GM23338 (cell line): Measurements from ENCODE around the gene ZNF256. TPM values are rescaled to one million over a fixed set of nuclear protein-coding genes. Genes with fewer than 3 reads are reported as not detected.
"Not testable (repeated sequence)": the region's sequence is repeated elsewhere in the genome, so short reads cannot be mapped to it uniquely, and the experiment has no call there.

Experiments
- ATAC-seq: fragments of 200-7000 bp; cut with Tn5 transposase; 3 replicates; pipeline ENCODE4 v1.9.1; 2020
- DNase-seq: peaks from one replicate; pipeline ENCODE4 v3.0.0-alpha.2; 2015; ENCODE audit warnings: low spot score
- H2AFZ ChIP-seq: fragments of 200-600 bp; sonication (generic); 2 replicates; pipeline ENCODE4 v1.8.0; 2016; ENCODE audit warnings: antibody characterized with exemption, mild to moderate bottlenecking, moderate library complexity
- H3F3A ChIP-seq: fragments of 200-600 bp; sonication (generic); replicated peaks from 2 replicates; pipeline ENCODE4 v1.8.0; 2017; ENCODE audit warnings: antibody characterized with exemption, mixed run types, low read depth
- H3K27ac ChIP-seq: fragments of 200-600 bp; sonication (generic); 2 replicates; pipeline ENCODE4 v1.6.1; 2016; ENCODE audit warnings: low read depth
- H3K27me3 ChIP-seq: fragments of 200-600 bp; sonication (generic); 2 replicates; pipeline ENCODE4 v1.8.0; 2016; ENCODE audit warnings: mild to moderate bottlenecking, mixed run types, moderate library complexity; ENCODE audit not compliant: insufficient read depth
- H3K36me3 ChIP-seq: fragments of 200-600 bp; sonication (generic); 2 replicates; pipeline ENCODE4 v1.8.0; 2016; ENCODE audit warnings: mild to moderate bottlenecking; ENCODE audit not compliant: insufficient read depth
- H3K4me1 ChIP-seq: fragments of 200-600 bp; sonication (generic); 2 replicates; pipeline ENCODE4 v1.8.0; 2016; ENCODE audit warnings: mild to moderate bottlenecking, moderate library complexity; ENCODE audit not compliant: insufficient read depth
- H3K4me2 ChIP-seq: fragments of 200-600 bp; sonication (generic); 2 replicates; pipeline ENCODE4 v1.7.1; 2017; ENCODE audit warnings: mixed run types
- H3K4me3 ChIP-seq: fragments of 200-600 bp; sonication (generic); 2 replicates; pipeline ENCODE4 v1.6.1; 2016; ENCODE audit warnings: mixed run types
- H3K79me2 ChIP-seq: fragments of 200-600 bp; sonication (generic); replicated peaks from 2 replicates; pipeline ENCODE4 v1.8.0; 2017; ENCODE audit warnings: mild to moderate bottlenecking; ENCODE audit not compliant: insufficient read depth
- H3K9me2 ChIP-seq: fragments of 200-600 bp; sonication (generic); 2 replicates; pipeline ENCODE4 v1.8.0; 2017; ENCODE audit not compliant: insufficient read depth
- H4K20me1 ChIP-seq: fragments of 200-600 bp; sonication (generic); replicated peaks from 2 replicates; pipeline ENCODE4 v1.8.0; 2017; ENCODE audit warnings: mild to moderate bottlenecking; ENCODE audit not compliant: insufficient read depth
- H3K27ac Mint-ChIP-seq: 2 replicates; pipeline ENCODE4 v1.8.0; 2020; ENCODE audit warnings: inconsistent platforms, mild to moderate bottlenecking, moderate library complexity, mixed read lengths
- H3K27me3 Mint-ChIP-seq: 3 replicates; pipeline ENCODE4 v1.8.0; 2022; ENCODE audit warnings: low read depth, mild to moderate bottlenecking, moderate library complexity, mixed read lengths, inconsistent platforms; ENCODE audit not compliant: insufficient read depth, poor library complexity
- H3K36me3 Mint-ChIP-seq: 3 replicates; pipeline ENCODE4 v1.8.0; 2021; ENCODE audit warnings: low read depth, mild to moderate bottlenecking, inconsistent platforms, moderate library complexity, mixed read lengths
- H3K4me1 Mint-ChIP-seq: 3 replicates; pipeline ENCODE4 v1.8.0; 2020; ENCODE audit warnings: mild to moderate bottlenecking, inconsistent platforms, mixed read lengths
- H3K4me3 Mint-ChIP-seq: 3 replicates; pipeline ENCODE4 v1.8.0; 2021; ENCODE audit warnings: moderate library complexity, mild to moderate bottlenecking, inconsistent platforms, mixed read lengths
- H3K9me3 Mint-ChIP-seq: 3 replicates; pipeline ENCODE4 v1.8.0; 2020; ENCODE audit warnings: moderate library complexity, mild to moderate bottlenecking, inconsistent platforms, mixed read lengths
- CREB1 ChIP-seq: fragments of 250-450 bp; sonication (Bioruptor Pico); IDR thresholded peaks from 2 replicates; pipeline ENCODE4 v1.5.0; 2020; ENCODE audit warnings: low read depth, mild to moderate bottlenecking, moderate library complexity
- CTCF ChIP-seq, 2 experiments: fragments of 200-600 bp in 1 of 2; sonication (generic) in 1 of 2; conservative IDR thresholded peaks; 2 replicates each; pipeline versions ENCODE4 v1.5.1 to v1.6.1; 2016 to 2017; ENCODE audit warnings: antibody characterized with exemption in 2 of 2, low read depth in 2 of 2, mild to moderate bottlenecking in 2 of 2, moderate library complexity in 1 of 2
- EZH2 ChIP-seq: fragments of 200-600 bp; sonication (generic); IDR thresholded peaks from one replicate; pipeline ENCODE4 v1.8.0; 2017; ENCODE audit warnings: antibody characterized with exemption, mild to moderate bottlenecking, low read depth; ENCODE audit not compliant: unreplicated experiment
- POLR2AphosphoS5 ChIP-seq: IDR thresholded peaks from 2 replicates; pipeline ENCODE4 v1.6.1; 2016; ENCODE audit warnings: antibody characterized with exemption, low read depth
- REST ChIP-seq: IDR thresholded peaks from one replicate; pipeline ENCODE4 v1.6.1; 2018; ENCODE audit warnings: antibody characterized with exemption; ENCODE audit not compliant: unreplicated experiment
- polyA plus RNA-seq: library from polyadenylated mRNA; unstranded; fragments of >200 nt; fragmentation: Nextera tagmentation; extraction: Ambion mirVana; gene quantifications from 2 replicates; pipeline ENCODE4 v1.2.1, GENCODE V29; 2016
- total RNA-seq: library from RNA; depleted of rRNA; stranded (reverse); fragments of >200 nt; shearing (Covaris generic); gene quantifications from 2 replicates; pipeline ENCODE4 v1.2.3, GENCODE V29; 2014
- TF ChIP-seq, protein P1 (sequence below): IDR thresholded peaks from 2 replicates; pipeline ENCODE4 v1.6.1; 2016; ENCODE audit warnings: antibody characterized with exemption
- TF ChIP-seq, protein P2 (sequence below): fragments of 250-450 bp; sonication (Bioruptor Pico); IDR thresholded peaks from 2 replicates; pipeline ENCODE4 v1.5.0; 2020; ENCODE audit warnings: mild to moderate bottlenecking, moderate library complexity

ZNF256 gene
- total and polyA plus RNA-seq, 2 experiments from 2014 or later, result 8.8 to 16.2 TPM

DNA sequence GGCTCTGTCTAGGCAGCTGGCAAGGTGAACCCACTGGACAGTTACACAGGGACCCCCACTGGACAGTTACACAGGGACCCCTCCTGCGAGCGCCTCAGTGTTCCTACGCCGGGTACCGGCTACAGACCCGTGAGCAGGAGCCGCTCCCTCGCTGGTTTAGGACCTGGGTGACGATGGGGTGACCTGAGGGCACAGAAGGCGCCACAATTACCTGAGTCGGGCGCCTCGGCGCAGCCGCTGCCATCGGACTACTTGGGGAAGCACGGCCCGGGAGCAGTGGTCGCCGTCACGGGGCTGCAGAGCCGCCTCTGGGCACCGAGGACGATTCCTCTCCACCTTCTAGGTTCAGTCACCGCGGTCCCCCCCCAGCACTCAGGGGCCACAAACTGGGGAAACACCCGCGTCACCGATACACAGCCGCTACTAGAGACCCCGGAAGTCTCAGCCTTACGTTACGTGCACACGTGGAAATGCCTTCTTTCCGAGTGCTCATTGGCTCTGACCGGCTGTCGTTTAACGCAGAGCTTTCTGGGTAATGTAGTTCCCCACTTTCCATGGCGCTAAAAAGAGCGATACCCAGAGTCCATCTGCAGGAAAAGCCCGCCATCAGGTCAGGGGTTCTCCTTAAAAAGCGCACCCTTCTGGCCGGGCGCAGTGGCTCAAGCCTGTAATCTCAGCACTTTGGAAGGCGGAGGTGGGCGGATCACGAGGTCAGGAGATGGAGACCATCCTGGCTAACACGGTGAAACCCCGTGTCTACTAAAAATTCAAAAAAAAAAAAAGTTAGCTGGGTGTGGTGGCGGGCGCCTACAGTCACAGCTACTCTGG lies 31.1 kb downstream of the ZNF256 start, which contains the start of gene ZNF417:
Gene ZNF417, minus strand, starts transcription at position 425 of the 828 bp plus-strand sequence. Its CDS starts 181 bp downstream, at position 244.
- Histone ChIP-seq H3K4me3 (peak within 1 kb of the TSS; percentile 94), H2AFZ (0 out of 2 replicates have a peak within 1 kb of the TSS, but pooled peaks have one; percentile 59), H3K4me2 (peak within 1 kb of the TSS; percentile 99), H3K79me2 (peaks cover 34% of the 10 kb centered on the region), H3F3A (peaks cover 14% of the 10 kb centered on the region), H3K4me1 (peaks cover 12% of the 10 kb centered on the region), H3K27ac (peak within 1 kb of the TSS; percentile 89)
- TF ChIP-seq, protein P1, sequence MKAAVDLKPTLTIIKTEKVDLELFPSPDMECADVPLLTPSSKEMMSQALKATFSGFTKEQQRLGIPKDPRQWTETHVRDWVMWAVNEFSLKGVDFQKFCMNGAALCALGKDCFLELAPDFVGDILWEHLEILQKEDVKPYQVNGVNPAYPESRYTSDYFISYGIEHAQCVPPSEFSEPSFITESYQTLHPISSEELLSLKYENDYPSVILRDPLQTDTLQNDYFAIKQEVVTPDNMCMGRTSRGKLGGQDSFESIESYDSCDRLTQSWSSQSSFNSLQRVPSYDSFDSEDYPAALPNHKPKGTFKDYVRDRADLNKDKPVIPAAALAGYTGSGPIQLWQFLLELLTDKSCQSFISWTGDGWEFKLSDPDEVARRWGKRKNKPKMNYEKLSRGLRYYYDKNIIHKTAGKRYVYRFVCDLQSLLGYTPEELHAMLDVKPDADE, result peak; percentile 96
- TF ChIP-seq CREB1 (CRISPR knock-in tag) (peak; percentile 90), POLR2AphosphoS5 (peak; percentile 87), CTCF (conservative IDR thresholded peaks at IDR 0.05; ENCODE audit: low read depth in 2 of 2) (peak; percentile 60 to 73)
- not testable (repeated sequence) for H4K20me1 ChIP-seq, H3K9me3 Mint-ChIP-seq, H3K36me3 ChIP-seq, H3K9me2 ChIP-seq, H3K27me3 ChIP-seq
- peaks cover 66% of the 10 kb centered on the region for H3K36me3 Mint-ChIP-seq
- H3K4me3 Mint-ChIP-seq, result peak within 1 kb of the TSS; percentile 95
- peak; percentile 97 for ATAC-seq
- H3K27ac Mint-ChIP-seq, result peak within 1 kb of the TSS; percentile 96
- peaks cover 15% of the 10 kb centered on the region for H3K27me3 Mint-ChIP-seq
- peak; percentile 99 for DNase-seq
- H3K4me1 Mint-ChIP-seq, result peaks cover 21% of the 10 kb centered on the region

DNA sequence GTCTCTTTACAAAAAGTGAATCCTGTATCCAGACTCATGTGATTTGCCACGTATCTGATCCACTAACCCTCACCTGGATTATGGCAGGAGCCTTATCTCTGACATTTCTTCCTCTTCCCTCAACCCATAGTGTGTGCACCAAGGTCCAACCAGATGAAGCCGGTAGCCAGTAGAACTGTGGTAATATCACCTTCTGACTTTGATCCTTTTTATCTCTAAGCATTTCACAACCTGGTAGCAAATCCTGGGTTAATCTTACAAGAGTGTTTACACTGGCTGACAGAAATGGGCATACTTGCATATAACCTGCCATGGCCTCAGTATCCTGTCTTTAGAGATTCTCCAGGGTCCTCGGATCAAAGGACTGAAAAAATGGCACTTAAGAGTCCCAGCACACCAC lies 33.0 kb downstream of the ZNF256 start:
- Mint-ChIP-seq H3K27me3 (peaks cover 12% of the 10 kb centered on the region), H3K9me3 (no peaks in the 10 kb centered on the region)
- TF ChIP-seq REST (no peak), EZH2 (no peak), POLR2AphosphoS5 (no peak)
- TF ChIP-seq, protein P2, sequence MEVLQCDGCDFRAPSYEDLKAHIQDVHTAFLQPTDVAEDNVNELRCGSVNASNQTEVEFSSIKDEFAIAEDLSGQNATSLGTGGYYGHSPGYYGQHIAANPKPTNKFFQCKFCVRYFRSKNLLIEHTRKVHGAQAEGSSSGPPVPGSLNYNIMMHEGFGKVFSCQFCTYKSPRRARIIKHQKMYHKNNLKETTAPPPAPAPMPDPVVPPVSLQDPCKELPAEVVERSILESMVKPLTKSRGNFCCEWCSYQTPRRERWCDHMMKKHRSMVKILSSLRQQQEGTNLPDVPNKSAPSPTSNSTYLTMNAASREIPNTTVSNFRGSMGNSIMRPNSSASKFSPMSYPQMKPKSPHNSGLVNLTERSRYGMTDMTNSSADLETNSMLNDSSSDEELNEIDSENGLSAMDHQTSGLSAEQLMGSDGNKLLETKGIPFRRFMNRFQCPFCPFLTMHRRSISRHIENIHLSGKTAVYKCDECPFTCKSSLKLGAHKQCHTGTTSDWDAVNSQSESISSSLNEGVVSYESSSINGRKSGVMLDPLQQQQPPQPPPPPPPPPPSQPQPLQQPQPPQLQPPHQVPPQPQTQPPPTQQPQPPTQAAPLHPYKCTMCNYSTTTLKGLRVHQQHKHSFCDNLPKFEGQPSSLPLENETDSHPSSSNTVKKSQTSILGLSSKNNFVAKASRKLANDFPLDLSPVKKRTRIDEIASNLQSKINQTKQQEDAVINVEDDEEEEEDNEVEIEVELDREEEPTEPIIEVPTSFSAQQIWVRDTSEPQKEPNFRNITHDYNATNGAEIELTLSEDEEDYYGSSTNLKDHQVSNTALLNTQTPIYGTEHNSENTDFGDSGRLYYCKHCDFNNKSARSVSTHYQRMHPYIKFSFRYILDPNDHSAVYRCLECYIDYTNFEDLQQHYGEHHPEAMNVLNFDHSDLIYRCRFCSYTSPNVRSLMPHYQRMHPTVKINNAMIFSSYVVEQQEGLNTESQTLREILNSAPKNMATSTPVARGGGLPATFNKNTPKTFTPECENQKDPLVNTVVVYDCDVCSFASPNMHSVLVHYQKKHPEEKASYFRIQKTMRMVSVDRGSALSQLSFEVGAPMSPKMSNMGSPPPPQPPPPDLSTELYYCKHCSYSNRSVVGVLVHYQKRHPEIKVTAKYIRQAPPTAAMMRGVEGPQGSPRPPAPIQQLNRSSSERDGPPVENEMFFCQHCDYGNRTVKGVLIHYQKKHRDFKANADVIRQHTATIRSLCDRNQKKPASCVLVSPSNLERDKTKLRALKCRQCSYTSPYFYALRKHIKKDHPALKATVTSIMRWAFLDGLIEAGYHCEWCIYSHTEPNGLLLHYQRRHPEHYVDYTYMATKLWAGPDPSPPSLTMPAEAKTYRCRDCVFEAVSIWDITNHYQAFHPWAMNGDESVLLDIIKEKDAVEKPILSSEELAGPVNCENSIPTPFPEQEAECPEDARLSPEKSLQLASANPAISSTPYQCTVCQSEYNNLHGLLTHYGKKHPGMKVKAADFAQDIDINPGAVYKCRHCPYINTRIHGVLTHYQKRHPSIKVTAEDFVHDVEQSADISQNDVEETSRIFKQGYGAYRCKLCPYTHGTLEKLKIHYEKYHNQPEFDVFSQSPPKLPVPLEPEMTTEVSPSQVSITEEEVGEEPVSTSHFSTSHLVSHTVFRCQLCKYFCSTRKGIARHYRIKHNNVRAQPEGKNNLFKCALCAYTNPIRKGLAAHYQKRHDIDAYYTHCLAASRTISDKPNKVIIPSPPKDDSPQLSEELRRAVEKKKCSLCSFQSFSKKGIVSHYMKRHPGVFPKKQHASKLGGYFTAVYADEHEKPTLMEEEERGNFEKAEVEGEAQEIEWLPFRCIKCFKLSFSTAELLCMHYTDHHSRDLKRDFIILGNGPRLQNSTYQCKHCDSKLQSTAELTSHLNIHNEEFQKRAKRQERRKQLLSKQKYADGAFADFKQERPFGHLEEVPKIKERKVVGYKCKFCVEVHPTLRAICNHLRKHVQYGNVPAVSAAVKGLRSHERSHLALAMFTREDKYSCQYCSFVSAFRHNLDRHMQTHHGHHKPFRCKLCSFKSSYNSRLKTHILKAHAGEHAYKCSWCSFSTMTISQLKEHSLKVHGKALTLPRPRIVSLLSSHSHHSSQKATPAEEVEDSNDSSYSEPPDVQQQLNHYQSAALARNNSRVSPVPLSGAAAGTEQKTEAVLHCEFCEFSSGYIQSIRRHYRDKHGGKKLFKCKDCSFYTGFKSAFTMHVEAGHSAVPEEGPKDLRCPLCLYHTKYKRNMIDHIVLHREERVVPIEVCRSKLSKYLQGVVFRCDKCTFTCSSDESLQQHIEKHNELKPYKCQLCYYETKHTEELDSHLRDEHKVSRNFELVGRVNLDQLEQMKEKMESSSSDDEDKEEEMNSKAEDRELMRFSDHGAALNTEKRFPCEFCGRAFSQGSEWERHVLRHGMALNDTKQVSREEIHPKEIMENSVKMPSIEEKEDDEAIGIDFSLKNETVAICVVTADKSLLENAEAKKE, result no peak

More for the DNA sequence above, 33.0 kb downstream of the ZNF256 start:
- no peak overlapping the region for H2AFZ ChIP-seq
- H3K27me3 ChIP-seq, result no peaks in the 10 kb centered on the region
- peaks cover 6% of the 10 kb centered on the region; the same call in 1 of the 2 replicates for H3K36me3 ChIP-seq
- DNase-seq (no peak), ATAC-seq (no peak)
- H3K4me1 ChIP-seq, result peaks cover 12% of the 10 kb centered on the region
- H3K9me2 ChIP-seq, result no peaks in the 10 kb centered on the region
- H3K4me3 ChIP-seq, result no peak overlapping the region
- H3K27ac Mint-ChIP-seq, result no peak overlapping the region
- no peak overlapping the region for H3K4me2 ChIP-seq
- H3K4me1 Mint-ChIP-seq, result peaks cover 21% of the 10 kb centered on the region
- H3K4me3 Mint-ChIP-seq, result peak overlapping the region; percentile 95
- peaks cover 14% of the 10 kb centered on the region for H3F3A ChIP-seq
- peaks cover 34% of the 10 kb centered on the region for H3K79me2 ChIP-seq
- H3K36me3 Mint-ChIP-seq, result peaks cover 56% of the 10 kb centered on the region
- H4K20me1 ChIP-seq, result peaks cover 12% of the 10 kb centered on the region
- H3K27ac ChIP-seq, result no peak overlapping the region
